Effector memory CD4-positive, alpha-beta T cell (primary cell): Measurements from ENCODE around the gene PHGDH.
"Not testable (repeated sequence)": the region's sequence is repeated elsewhere in the genome, so short reads cannot be mapped to it uniquely, and the experiment has no call there.

Experiments
- DNase-seq, 3 donors: peaks; one replicate each; pipeline ENCODE4 v3.0.0-alpha.2; 2020
- H3K27ac ChIP-seq: 2 replicates; pipeline ENCODE4 v1.7.0; 2013; ENCODE audit warnings: mild to moderate bottlenecking, low read length, moderate library complexity; ENCODE audit not compliant: insufficient read depth, poor library complexity, severe bottlenecking
- H3K27me3 ChIP-seq: replicated peaks from 2 replicates; pipeline ENCODE4 v1.7.0; 2013; ENCODE audit warnings: mild to moderate bottlenecking, low read length; ENCODE audit not compliant: insufficient read depth, control insufficient read depth, poor library complexity, severe bottlenecking
- H3K36me3 ChIP-seq: 2 replicates; pipeline ENCODE4 v1.7.0; 2013; ENCODE audit warnings: mild to moderate bottlenecking, low read length, moderate library complexity; ENCODE audit not compliant: control insufficient read depth, insufficient read depth
- H3K4me1 ChIP-seq: 2 replicates; pipeline ENCODE4 v1.7.0; 2013; ENCODE audit warnings: low read length, mild to moderate bottlenecking; ENCODE audit not compliant: control insufficient read depth, insufficient read depth, poor library complexity, severe bottlenecking
- H3K4me3 ChIP-seq: 2 replicates; pipeline ENCODE4 v1.7.0; 2013; ENCODE audit warnings: low read length, low read depth, mild to moderate bottlenecking; ENCODE audit not compliant: insufficient read depth, poor library complexity, severe bottlenecking
- H3K9me3 ChIP-seq: 2 replicates; pipeline ENCODE4 v1.7.0; 2013; ENCODE audit warnings: mild to moderate bottlenecking, low read length, moderate library complexity; ENCODE audit not compliant: control insufficient read depth

Gene PHGDH

GRCh38 chr1:119689511-119689910, 22.2 kb upstream of the PHGDH start:
- H3K9me3 ChIP-seq: no peaks in the 10 kb centered on the region
- H3K27ac ChIP-seq: no peak overlapping the region
- DNase-seq: no peak
- H3K4me1 ChIP-seq: no peaks in the 10 kb centered on the region
- H3K36me3 ChIP-seq: no peaks in the 10 kb centered on the region
- H3K4me3 ChIP-seq: no peak overlapping the region
- no peaks in the 10 kb centered on the region for H3K27me3 ChIP-seq

- H3K9me3 ChIP-seq, H3K27me3 ChIP-seq, H3K27ac ChIP-seq, H3K4me1 ChIP-seq, DNase-seq, H3K36me3 ChIP-seq, H3K4me3 ChIP-seq: not testable (repeated sequence)
These were observed 14.9 kb upstream of the PHGDH start for GRCh38 chr1:119696863-119697262.

- DNase-seq: no peak
- peaks cover 6% of the 10 kb centered on the region for H3K9me3 ChIP-seq
These were observed 14.1 kb upstream of the PHGDH start for GRCh38 chr1:119697598-119697997.

GRCh38 chr1:119700326-119700725, 11.4 kb upstream of the PHGDH start:
- H3K27me3 ChIP-seq: no peaks in the 10 kb centered on the region
- H3K9me3 ChIP-seq: peaks cover 6% of the 10 kb centered on the region
- H3K36me3 ChIP-seq: no peaks in the 10 kb centered on the region
- H3K4me1 ChIP-seq: no peaks in the 10 kb centered on the region
- no peak for DNase-seq
- H3K27ac ChIP-seq: no peak overlapping the region
- H3K4me3 ChIP-seq: no peak overlapping the region

More at GRCh38 chr1:119697598-119697997, 14.1 kb upstream of the PHGDH start:
- H3K4me3 ChIP-seq: no peak overlapping the region
- H3K27me3 ChIP-seq: no peaks in the 10 kb centered on the region
- H3K36me3 ChIP-seq: no peaks in the 10 kb centered on the region
- H3K27ac ChIP-seq: no peak overlapping the region
- H3K4me1 ChIP-seq: no peaks in the 10 kb centered on the region

- DNase-seq: no peak
- Histone ChIP-seq H3K36me3 (no peaks in the 10 kb centered on the region), H3K27ac (no peak overlapping the region), H3K4me1 (no peaks in the 10 kb centered on the region), H3K4me3 (no peak overlapping the region), H3K9me3 (peaks cover 6% of the 10 kb centered on the region), H3K27me3 (no peaks in the 10 kb centered on the region)
These were observed 10.1 kb upstream of the PHGDH start for GRCh38 chr1:119701659-119702058.

GRCh38 chr1:119702384-119702783, 9.3 kb upstream of the PHGDH start:
- Histone ChIP-seq H3K9me3 (peaks cover 6% of the 10 kb centered on the region), H3K4me3 (no peak overlapping the region), H3K27ac (no peak overlapping the region), H3K4me1 (no peaks in the 10 kb centered on the region), H3K27me3 (no peaks in the 10 kb centered on the region), H3K36me3 (no peaks in the 10 kb centered on the region)
- no peak for DNase-seq

- DNase-seq: no peak
- Histone ChIP-seq H3K27me3 (no peaks in the 10 kb centered on the region), H3K4me3 (no peak overlapping the region), H3K36me3 (no peaks in the 10 kb centered on the region), H3K4me1 (no peaks in the 10 kb centered on the region), H3K9me3 (peaks cover 6% of the 10 kb centered on the region), H3K27ac (no peak overlapping the region)
These were observed 7.9 kb upstream of the PHGDH start for GRCh38 chr1:119703666-119704450.

GRCh38 chr1:119706599-119706998, 5.1 kb upstream of the PHGDH start:
- H3K36me3 ChIP-seq, H3K4me1 ChIP-seq, H3K9me3 ChIP-seq, H3K4me3 ChIP-seq, DNase-seq, H3K27ac ChIP-seq, H3K27me3 ChIP-seq: not testable (repeated sequence)

- not testable (repeated sequence) for H3K9me3 ChIP-seq, H3K36me3 ChIP-seq, H3K27ac ChIP-seq, H3K4me1 ChIP-seq, H3K27me3 ChIP-seq, DNase-seq
- H3K4me3 ChIP-seq: peak overlapping the region; percentile 59
These were observed 354 bp upstream of the PHGDH start for GRCh38 chr1:119711356-119711803.

- DNase-seq: no peak
- H3K4me1 ChIP-seq: no peaks in the 10 kb centered on the region
- peak overlapping the region; percentile 59 for H3K4me3 ChIP-seq
- no peaks in the 10 kb centered on the region for H3K36me3 ChIP-seq
- H3K27me3 ChIP-seq: no peaks in the 10 kb centered on the region
- H3K27ac ChIP-seq: no peak overlapping the region
- H3K9me3 ChIP-seq: no peaks in the 10 kb centered on the region
These were observed 756 bp downstream of the PHGDH start for GRCh38 chr1:119712342-119713038.
